ENCODE measurements around the gene KLF15. TPM values are rescaled to one million over a fixed set of nuclear protein-coding genes. Genes with fewer than 3 reads are reported as not detected.

The KLF15 gene
- total RNA-seq, 1 donor, result 1.5 TPM

DNA sequence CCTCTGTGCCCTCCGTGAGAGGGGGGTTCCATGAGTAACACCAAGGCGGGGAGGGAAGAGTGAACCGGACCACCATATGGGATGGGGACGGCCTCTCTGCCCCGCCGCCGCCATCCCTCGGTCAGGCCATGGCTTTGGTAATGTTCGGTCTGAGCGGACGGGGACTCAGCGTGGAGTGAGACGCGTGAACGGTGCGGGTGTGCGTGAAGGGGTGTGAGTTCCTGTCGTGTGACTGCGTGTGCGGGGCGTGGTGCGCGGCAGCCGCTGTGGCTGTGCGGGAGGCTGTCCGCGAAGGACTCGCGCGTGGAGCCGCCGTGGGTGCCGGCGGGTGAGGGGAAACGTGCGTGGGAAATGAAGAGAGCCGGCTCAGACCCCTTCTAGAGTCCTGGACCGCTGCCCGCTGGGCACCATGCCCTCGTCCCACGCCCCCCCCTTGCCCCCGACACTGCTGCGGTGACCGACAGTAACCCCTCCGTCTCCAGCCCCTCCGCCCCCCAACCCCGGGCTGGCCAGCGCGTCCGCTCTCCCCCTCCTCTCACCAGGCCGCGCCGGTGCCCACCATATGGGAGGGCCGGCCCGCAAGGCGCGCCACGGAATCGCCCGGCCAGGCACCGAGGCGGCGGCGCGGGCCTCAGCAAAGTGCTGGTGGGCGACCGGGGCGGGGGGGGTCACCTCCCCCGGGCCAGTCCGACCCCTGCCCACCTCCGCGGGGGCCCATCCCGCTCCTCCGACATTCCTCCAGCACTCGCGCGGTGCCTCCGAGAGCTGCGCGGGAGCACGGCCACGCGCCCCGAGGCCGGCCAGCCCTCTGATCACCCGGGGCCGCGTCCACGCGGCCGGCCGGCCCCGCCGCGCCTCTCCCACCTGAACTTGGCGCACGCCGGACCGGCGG lies 589 bp downstream of the KLF15 start:
- DNase-seq (ENCODE audit: low read depth), result no peak
- H3K4me3 ChIP-seq (ENCODE audit: low read depth, low read length), result peak overlapping the region; percentile 79
- no peak for TF ChIP-seq CTCF (IDR thresholded peaks at IDR 0.05; ENCODE audit: insufficient read depth, low read length)

DNA sequence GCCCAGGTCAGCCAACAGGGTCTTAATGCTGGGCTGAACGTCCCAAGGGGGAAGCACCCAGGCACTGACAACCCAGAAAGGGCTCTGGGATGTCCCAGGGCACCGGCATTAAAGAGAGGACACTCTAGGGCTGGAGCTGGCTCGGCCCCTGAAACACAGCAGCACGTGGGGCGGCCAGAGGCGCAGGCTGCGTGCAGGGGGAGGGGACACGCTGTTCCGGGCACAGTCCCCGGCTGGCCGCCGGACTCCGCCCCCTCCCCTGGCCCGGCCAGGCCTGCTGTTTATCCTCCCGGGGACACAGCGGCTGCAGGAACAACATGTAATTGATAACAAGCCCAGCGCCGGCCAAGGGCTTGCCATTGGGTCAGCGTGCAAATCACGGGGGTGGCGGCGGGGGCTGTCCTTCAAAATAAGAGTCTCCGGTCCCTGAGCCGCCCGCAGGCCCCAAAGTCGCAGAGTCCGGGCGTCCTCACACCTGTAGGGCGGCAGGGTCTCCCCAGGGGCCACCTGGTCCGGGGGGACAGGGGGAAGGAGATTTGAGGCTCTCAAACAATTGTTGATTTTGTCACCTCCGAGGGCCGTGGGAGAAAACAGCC lies 1.3 kb downstream of the KLF15 start:
- peak overlapping the region; percentile 79 for H3K4me3 ChIP-seq (ENCODE audit: low read depth, low read length)
- peak; percentile 88 for DNase-seq (ENCODE audit: low read depth)
- no peak for TF ChIP-seq CTCF (IDR thresholded peaks at IDR 0.05; ENCODE audit: insufficient read depth, low read length)

GRCh38 chr3:126355251-126355650 lies 2.0 kb downstream of the KLF15 start:
- no peak for DNase-seq (ENCODE audit: low read depth)
- no peak for TF ChIP-seq CTCF (IDR thresholded peaks at IDR 0.05; ENCODE audit: insufficient read depth, low read length)
- no peak overlapping the region for H3K4me3 ChIP-seq (ENCODE audit: low read depth, low read length)

DNA sequence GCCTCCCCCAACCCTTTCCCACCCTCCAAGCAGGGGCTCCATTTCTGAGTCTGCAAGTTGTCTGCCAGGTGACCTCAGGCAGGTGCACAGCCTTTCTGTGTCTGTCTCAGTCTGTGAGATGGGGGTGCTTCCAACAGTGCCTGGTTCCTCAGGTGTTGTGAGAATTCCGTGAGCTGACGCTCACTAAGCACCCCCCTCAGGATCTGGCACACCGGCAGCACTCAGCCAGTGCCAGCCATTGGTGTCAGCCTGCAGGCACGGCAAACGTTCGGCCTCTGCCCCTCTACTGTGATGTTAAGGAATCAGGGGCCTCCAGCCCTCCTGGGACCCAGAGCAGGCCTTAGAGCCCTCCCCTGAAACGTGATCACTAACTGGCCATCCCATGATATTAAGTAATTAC lies 2.4 kb downstream of the KLF15 start:
- no peak overlapping the region for H3K4me3 ChIP-seq (ENCODE audit: low read depth, low read length)
- no peak for DNase-seq (ENCODE audit: low read depth)
- no peak for TF ChIP-seq CTCF (IDR thresholded peaks at IDR 0.05; ENCODE audit: insufficient read depth, low read length)

DNA sequence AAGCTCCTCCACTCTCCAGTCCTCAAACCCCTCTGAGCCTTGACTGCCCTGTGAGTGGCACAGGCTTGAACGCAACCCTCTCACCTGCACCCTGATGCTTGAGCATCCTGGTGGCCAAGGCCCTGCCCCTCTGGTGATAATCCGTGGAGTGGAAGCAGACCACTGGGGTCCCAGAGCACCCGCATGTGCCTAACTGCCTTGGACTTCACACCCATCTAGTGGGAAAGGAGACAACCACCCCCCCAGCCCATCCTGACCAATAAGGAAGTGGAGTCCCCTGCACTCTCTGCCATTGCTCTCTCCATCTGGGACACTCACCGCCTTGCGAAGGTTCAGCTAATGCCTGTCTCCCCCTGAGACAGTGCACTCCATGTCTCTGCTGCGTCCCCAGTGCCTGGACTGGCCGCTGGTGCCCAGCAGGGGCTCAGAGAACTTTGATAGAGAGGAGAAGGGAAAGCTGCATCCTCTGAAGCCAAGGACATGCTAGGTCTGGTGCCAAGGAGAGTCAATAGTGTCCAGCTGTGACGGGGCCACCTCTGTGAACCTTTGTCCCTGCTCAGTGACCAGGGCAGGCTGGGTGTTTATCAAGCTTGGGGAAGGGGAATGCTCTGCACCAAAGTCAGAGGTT lies 3.4 kb downstream of the KLF15 start:
- TF ChIP-seq CTCF (IDR thresholded peaks at IDR 0.05; ENCODE audit: insufficient read depth, low read length), result no peak
- no peak for DNase-seq (ENCODE audit: low read depth)
- no peak overlapping the region for H3K4me3 ChIP-seq (ENCODE audit: low read depth, low read length)

DNA sequence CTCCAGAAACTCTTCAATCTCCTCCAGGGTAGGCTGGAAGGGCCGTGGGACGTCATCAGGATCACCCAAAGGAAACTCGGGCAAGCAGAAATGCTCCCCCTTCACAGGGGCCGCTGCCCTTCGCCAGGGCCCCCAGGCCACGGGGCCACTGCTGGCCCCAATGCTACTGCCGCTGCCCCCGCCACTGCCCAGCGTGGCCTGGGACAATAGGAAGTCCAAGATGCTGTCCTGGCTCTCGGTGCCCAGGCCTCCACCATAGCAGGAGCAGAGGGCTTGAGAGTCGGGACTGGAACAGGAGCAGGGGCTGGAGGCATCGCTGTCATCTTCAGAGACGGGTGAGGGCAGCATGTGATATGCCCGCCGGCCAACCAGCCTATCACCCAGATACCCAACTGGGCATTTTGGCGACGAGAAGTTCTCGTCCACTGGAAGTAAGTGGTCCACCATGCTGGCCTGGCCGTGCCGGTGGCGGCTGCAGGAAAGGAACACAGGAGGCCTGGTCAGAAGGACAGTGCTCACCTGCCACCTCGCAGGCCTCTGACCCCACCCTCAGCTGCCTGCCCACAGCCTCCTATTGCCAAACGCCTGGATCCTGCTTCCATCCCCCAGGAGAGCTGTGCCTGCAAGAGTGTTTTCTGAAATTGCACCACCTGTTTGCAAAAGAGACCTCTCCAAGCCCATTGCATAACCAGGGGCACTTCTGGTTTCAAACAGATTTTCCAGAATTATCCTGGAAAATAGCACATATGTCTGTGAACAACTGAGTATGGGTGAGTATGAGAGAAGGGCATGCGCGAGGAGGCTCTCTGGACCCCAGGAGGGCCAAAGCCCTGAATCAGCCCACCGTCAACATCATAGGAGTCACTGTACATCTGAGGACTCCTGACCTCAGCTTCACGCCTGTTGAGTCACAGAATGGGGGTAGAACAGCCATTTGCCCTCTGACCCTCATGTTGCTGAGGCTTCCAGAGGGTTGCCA lies 4.4 kb downstream of the KLF15 start:
- no peak overlapping the region for H3K4me3 ChIP-seq (ENCODE audit: low read depth, low read length)
- no peak for DNase-seq (ENCODE audit: low read depth)
- TF ChIP-seq CTCF (IDR thresholded peaks at IDR 0.05; ENCODE audit: insufficient read depth, low read length), result no peak

Measured in fibroblast of the aortic adventitia (primary cell).